LNCAP (cell line): ENCODE measurements around the gene NMNAT1.

Source experiments
- TF ChIP-seq, protein P1 (sequence below): fragments of 450-650 bp; IDR thresholded peaks from 2 replicates; pipeline ENCODE4 v1.5.1; 2017; ENCODE audit warnings: mild to moderate bottlenecking

NMNAT1 gene

DNA sequence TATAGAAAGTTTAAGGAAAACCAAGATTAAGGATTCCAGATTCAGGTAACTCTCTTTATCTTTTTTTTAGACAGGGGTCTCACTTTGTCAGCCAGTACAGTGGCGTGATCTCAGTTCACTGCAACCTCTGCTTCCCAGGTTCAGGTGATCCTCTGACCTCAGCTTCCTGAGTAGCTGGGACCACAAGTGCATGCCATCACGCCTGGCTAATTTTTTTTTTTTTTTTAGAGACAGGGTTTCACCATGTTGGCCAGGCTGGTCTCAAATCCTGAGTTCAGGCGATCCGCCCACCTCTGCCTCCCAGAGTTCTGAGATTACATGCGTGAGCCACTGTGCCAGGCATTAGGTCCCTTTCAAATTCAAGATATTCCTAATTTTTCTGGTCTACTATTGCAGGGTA, 16.0 kb upstream of the NMNAT1 start:
- TF ChIP-seq, protein P1, sequence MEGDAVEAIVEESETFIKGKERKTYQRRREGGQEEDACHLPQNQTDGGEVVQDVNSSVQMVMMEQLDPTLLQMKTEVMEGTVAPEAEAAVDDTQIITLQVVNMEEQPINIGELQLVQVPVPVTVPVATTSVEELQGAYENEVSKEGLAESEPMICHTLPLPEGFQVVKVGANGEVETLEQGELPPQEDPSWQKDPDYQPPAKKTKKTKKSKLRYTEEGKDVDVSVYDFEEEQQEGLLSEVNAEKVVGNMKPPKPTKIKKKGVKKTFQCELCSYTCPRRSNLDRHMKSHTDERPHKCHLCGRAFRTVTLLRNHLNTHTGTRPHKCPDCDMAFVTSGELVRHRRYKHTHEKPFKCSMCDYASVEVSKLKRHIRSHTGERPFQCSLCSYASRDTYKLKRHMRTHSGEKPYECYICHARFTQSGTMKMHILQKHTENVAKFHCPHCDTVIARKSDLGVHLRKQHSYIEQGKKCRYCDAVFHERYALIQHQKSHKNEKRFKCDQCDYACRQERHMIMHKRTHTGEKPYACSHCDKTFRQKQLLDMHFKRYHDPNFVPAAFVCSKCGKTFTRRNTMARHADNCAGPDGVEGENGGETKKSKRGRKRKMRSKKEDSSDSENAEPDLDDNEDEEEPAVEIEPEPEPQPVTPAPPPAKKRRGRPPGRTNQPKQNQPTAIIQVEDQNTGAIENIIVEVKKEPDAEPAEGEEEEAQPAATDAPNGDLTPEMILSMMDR: no peak

DNA sequence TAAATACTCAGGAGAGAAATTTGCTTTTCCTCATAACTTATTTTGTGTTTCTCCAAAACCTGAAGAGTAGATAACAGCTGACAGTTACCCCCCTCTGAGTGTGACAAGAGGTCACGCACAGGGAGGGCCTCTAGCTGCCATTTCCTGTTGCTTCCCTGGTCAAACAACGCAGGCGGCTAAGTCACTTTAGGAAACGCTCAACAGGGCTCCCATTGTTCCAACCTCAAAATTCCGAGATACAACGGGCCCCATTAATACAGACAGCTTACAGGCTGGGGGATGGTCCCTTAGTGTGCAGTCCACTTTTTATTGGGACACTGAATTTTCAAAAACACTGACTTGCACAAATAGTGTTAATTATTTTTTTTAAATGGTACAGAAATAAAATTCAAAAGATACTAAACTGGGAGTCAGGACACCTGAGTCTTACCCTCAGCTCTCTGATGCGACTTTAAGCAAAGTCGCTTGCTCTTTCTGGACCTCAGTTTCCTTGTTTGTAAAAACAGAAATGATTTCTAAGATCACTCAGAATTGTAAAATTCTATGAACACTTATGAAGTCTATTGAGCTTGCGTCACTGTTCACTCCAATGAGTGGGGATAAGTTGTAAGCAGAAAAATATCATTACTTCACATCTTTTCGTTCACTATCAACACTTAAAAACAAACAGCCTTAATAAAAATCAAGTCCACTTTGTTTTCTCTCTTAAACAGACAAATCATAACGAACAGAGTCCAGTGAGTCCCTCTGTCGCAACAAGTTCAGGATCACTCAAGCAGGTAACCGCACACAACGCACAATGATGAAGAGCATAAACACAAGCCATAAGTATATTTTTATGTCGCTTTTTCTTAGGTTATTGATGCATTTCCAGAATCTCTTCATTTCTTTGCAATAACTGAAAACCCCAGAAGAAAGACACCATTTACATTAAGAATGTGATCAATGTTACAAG, 13.6 kb upstream of the NMNAT1 start:
- TF ChIP-seq, protein P1: no peak

DNA sequence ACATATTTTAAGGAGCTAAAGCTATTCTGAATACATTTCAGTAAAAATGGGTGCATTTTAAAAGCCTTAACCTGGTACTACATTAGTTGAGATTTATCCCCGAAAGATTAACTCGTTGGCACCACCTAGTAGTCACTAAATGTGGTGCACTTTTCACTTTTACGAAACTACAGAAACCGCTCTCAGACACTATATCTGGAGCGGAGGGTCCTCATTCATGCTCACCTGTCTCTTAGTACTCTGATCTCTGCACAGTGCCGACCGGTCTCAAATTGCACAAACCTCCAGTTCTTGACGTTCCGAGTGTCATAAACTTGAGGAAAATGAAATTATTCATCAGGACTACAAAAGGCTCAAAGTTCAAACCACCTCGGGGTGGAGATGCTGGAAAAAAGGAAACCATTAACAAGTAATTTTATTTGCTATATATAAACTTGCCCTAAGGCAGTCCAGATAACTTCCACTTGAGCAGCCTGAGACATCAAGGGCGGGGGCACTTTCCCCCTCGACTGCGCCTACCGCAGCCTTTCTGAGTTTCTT, 806 bp upstream of the NMNAT1 start:
- TF ChIP-seq, protein P1: peak; percentile 57

DNA sequence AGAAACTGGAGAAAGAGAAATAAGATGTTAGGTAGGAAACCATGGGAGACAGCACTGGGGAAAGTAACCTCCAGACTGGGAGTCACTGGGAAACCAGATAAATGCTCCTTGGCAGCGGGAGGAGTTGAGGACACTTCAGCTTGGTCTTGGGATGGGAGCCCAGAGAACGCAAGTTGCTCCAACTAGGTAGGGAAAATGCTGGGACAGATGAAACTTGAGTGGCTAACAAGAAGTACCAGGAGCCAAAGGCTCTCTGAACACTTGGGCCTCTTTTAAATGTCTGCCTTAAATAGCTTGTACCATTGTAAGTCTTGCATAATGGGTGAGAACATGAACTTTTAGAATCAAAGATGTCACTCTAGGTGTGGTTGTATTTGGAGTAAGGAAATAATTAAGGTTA, 3.0 kb downstream of the NMNAT1 start:
- TF ChIP-seq, protein P1: no peak

DNA sequence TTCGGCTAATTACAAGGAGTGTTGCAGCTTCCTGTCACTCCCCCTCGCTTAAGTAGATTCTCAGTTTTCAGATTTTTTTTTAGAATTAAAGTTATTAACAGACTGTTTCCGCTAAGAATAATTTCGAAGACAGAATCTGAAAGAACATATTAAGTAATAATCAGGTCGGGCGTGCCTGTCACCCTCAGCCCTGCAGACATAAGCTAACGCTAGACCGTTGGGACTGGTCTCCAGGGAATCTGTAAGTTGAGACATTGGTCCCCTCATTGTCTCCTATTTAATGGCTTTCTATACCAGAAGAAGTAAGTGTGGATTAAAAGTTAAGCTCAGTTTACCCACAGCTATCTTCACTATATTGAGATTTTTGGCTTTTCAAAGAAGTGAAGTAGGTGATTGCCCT, 14.5 kb downstream of the NMNAT1 start:
- TF ChIP-seq, protein P1: no peak

DNA sequence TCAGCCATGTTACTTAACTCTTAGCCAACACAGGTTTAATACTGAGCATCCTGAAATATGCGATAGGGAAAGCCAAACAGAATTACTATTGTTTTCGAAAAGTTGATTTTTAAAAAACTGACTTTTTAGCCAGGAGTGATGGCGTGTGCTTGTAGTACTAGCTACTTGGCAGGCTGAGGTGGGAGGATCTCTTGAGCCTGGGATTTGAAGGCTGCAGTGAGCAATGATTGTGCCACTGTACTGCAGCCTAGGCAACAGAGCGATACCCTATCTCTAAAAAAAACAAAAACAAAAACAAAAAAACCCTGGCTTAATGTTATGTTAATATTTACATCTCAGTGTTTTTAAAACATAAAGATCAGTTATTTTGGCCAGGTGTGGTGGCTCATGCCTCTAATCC, 16.7 kb downstream of the NMNAT1 start:
- TF ChIP-seq, protein P1: no peak

DNA sequence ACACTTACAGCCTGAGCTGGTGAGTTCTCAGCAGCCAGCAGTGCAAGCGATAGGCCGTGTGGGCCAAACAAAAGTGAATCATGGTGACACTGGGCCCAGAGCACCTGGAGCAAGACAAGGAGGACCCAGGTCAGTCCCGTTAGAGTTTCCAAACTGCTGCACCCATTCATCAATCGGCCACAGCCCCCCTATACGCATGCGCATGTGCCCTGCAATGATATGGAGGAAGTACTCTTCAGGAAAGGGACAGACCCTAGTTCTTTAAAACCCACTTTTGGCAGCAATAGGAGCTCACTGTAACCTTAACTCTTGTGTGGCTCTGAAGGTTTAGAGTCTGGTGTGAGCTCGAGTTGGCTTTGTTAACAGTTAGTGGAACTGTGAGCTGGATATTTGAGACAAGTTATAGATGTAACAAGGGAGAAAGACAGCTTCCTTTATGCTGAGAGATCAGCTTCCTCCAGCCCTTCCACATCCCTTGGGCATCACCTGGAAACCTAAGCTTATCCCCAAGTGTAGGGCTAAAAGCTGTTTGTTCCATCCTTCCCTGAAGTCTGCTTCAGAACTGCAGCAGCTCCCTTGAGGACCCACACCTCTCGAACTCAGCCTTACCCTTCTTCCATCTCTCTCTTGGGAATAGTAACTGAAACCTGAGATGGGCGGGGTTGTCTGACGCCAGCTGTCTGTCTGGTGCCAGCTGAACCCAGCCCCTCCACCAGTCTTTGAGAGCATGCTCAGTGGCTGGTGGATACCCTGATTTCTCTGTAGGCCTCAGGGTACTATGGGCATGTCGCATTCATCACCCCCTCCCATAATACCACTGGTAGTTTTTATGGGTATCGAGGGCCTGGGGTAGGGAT, 17.7 kb downstream of the NMNAT1 start:
- TF ChIP-seq, protein P1: no peak
